Central memory CD4-positive, alpha-beta T cell (primary cell): ENCODE results near the gene PRMT3.
A peak's percentile ranks its signal among the peaks of the same experiment; 100 is the strongest.
"Not testable (repeated sequence)": the region's sequence is repeated elsewhere in the genome, so short reads cannot be mapped to it uniquely, and the experiment has no call there.

Experiments used
- DNase-seq: peaks from one replicate; pipeline ENCODE4 v3.0.0; 2022
- total RNA-seq, 3 experiments: gene quantifications; one replicate each; lab custom pipeline; 2026; lab: John Stamatoyannopoulos, UW

The PRMT3 gene
- total RNA-seq, result 32.2 to 89.3 (median 34.9) reads per million in 3 experiments

- DNase-seq, result peak; percentile 97
Observed at GRCh38 chr11:20387261-20388095, at the start of gene PRMT3. Gene PRMT3, plus strand, starts transcription at chr11:20387716. Its CDS starts 31 bp downstream, at chr11:20387747.

- no peak for DNase-seq
Observed at GRCh38 chr11:20342347-20343141, 45.0 kb upstream of the PRMT3 start.

- no peak for DNase-seq
Observed at GRCh38 chr11:20351136-20351535, 36.4 kb upstream of the PRMT3 start.

- no peak for DNase-seq
Observed at GRCh38 chr11:20351751-20352262, 35.7 kb upstream of the PRMT3 start.

- no peak for DNase-seq
Observed at GRCh38 chr11:20353829-20354434, 33.6 kb upstream of the PRMT3 start.

GRCh38 chr11:20355221-20356219 is 32.0 kb upstream of the PRMT3 start:
- peak; percentile 21 for DNase-seq

GRCh38 chr11:20357150-20357549 is 30.4 kb upstream of the PRMT3 start:
- no peak for DNase-seq

- DNase-seq, result peak; percentile 45
Observed at GRCh38 chr11:20360650-20361049, 26.9 kb upstream of the PRMT3 start.

GRCh38 chr11:20362481-20362880 is 25.0 kb upstream of the PRMT3 start:
- DNase-seq, result no peak

GRCh38 chr11:20363149-20363499 is 24.4 kb upstream of the PRMT3 start:
- no peak for DNase-seq

- DNase-seq, result peak; percentile 70
Observed at GRCh38 chr11:20363500-20364340, 23.8 kb upstream of the PRMT3 start, which contains the start of gene HTATIP2. Gene HTATIP2, plus strand, starts transcription at chr11:20363714. Its CDS starts 524 bp downstream, at chr11:20364238.

GRCh38 chr11:20364341-20364792 is 23.1 kb upstream of the PRMT3 start:
- DNase-seq, result no peak

- not testable (repeated sequence) for DNase-seq
Observed at GRCh38 chr11:20365465-20365864, 22.1 kb upstream of the PRMT3 start.

- DNase-seq, result no peak
Observed at GRCh38 chr11:20367313-20367948, 20.1 kb upstream of the PRMT3 start.

- no peak for DNase-seq
Observed at GRCh38 chr11:20368438-20368837, 19.1 kb upstream of the PRMT3 start.

- no peak for DNase-seq
Observed at GRCh38 chr11:20369826-20370225, 17.7 kb upstream of the PRMT3 start.

GRCh38 chr11:20372081-20372626 is 15.4 kb upstream of the PRMT3 start:
- DNase-seq, result no peak

- no peak for DNase-seq
Observed at GRCh38 chr11:20373147-20373546, 14.4 kb upstream of the PRMT3 start.

GRCh38 chr11:20373568-20374209 is 13.8 kb upstream of the PRMT3 start:
- no peak for DNase-seq
